HG03439 (cell line): ENCODE results near the gene PPP1R1B.

Experiments used
- ATAC-seq: cut with Tn5 transposase; IDR thresholded peaks from one replicate; pipeline ENCODE4 v1.9.1; 2021; ENCODE audit warnings: mild to moderate bottlenecking, moderate library complexity; ENCODE audit not compliant: unreplicated experiment

PPP1R1B gene

GRCh38 chr17:39666231-39666600 is 39.5 kb downstream of the PPP1R1B start:
- ATAC-seq: no peak

DNA sequence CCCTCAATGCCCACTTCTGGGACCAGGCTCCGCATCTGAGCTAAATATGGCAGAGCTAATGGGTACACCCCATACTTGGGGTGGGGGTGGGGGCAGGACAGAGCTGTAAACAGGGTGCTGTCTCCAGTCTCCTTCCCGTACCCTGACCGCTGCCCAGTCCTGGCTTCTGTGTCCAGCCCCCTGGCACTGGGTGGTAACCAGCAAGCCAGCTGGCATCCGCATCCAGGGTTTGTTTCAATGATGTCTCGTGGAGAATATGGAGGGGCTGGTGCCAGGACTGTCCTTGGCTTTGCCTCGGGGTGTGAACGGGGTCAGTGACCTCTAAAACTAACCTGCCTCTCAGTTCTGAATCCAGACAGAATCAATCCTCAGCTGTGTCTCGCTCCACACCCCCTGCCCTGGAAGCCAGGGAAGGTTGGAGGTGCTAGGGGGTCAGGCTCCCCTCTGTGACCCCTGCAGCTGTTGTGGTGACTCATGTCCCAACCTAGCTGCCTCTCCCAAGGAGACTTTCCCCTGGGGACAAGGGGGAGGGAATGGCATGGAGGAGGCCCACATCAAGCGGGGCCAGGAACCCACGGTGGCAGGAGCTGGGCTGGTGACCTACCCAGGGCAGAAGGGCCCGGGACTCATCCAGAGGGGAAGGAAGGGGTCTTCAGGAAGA is 40.0 kb downstream of the PPP1R1B start:
- no peak for ATAC-seq

GRCh38 chr17:39667262-39667944 is 40.7 kb downstream of the PPP1R1B start:
- no peak for ATAC-seq

GRCh38 chr17:39667945-39668924 is 41.5 kb downstream of the PPP1R1B start, which contains the start of gene PNMT:
PNMT (plus strand) TSS chr17:39668453; CDS start chr17:39668476, 23 bp downstream.
- no peak for ATAC-seq

GRCh38 chr17:39669897-39670735 is 43.4 kb downstream of the PPP1R1B start:
- ATAC-seq: no peak

DNA sequence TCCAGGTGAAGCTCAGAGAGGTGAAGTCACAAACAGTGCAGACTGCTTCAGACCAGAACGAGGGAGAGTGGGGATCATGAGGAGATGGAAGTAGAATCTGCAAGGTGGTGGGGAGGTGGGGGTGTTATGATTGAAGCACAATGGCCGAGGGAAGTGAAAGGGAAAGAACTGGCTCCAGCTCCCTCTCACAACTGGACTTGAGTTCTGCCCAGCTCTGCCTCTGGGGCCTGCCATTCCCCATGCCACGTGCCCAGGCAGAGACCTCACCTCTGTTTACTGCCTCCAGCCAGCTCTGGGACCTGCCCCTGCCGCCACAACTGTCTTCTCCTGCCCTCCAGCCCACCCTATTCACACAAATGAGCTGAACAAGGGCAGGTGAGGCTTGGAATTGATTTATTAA is 44.0 kb downstream of the PPP1R1B start:
- no peak for ATAC-seq

GRCh38 chr17:39671651-39672521 is 45.1 kb downstream of the PPP1R1B start:
- no peak for ATAC-seq

GRCh38 chr17:39672522-39673334 is 46.0 kb downstream of the PPP1R1B start:
- ATAC-seq: no peak

GRCh38 chr17:39673335-39674081 is 46.8 kb downstream of the PPP1R1B start:
- no peak for ATAC-seq

- no peak for ATAC-seq
Measured at GRCh38 chr17:39674179-39674578, 47.4 kb downstream of the PPP1R1B start.

DNA sequence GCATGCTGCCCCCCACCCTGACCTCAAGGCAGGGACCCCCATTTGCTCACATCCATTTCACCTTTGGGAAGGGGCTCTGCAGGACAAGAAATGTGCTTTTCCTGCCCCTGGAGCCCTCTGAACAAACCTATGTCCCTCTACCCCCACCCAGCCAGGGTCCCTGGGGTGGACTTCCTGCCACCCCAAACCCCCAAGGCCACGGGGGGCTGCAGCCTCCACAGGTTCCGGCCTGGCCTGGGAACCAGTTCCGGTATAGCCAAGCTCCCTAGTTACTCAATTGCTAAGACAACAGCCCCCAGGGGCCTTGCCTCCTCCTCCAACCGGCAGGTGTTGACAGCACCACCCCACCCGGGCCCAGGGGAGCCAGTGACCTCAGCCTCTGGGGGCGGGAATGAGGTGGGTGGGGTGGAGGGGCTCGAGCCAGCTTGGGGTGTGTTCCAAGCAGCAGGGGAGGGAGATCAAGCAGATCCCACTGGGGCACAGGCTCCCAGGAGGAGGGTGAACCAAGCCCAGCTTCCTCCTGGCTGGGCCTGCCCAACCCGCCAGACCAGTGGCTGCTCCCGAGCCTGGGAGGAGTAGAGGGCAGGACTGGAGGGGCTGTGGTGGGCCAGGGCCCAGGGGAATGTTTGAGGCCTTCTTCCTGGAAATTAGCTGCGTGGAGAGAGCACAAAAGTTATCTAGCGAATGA is 48.1 kb downstream of the PPP1R1B start:
- ATAC-seq: no peak

GRCh38 chr17:39675390-39676082 is 48.8 kb downstream of the PPP1R1B start:
- ATAC-seq: no peak

- no peak for ATAC-seq
Measured at GRCh38 chr17:39676198-39676819, 49.6 kb downstream of the PPP1R1B start.

- no peak for ATAC-seq
Measured at GRCh38 chr17:39677072-39677471, 50.3 kb downstream of the PPP1R1B start.

DNA sequence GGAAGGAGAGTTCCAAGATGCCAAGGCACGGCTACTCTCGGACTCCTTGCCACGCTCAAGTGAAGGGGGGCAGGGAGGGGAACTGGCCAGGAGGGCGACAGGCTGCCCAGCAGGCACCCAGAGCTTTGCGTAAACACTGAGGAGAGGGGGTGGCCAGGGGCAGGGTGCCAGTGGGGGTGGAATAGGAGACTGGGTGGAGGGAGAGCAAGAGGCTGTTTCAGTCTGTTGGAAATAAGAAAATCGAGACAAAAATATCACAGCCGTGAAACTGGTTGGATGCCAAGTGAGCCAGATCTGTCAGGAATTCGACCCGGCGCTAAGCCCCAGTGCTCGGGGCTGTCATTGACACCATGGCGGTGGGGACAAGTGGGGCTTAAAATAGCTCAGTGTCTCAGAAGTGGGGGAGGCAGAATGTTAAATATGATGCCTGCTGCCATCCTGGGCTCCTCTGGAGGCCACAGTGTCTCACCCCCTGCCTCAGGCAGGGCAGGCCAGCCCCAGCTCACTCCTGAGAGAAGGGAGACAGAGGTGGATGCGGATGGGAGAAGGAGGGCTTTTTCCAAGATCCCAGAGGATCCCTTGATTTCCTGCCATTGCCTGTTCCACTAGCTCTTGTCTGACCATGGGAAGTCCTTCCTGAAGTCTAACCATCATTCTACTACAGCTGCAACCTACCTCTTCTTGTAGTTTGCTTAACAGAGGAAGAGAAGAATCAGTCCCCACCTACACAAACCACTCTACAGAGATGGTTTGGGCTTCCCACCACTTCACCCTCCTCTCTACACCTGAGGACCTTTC is 51.0 kb downstream of the PPP1R1B start:
- no peak for ATAC-seq
